Esophagus muscularis mucosa (tissue), 4 donors: ENCODE measurements around the gene CLEC9A. TPM values are rescaled to one million over a fixed set of nuclear protein-coding genes. Genes with fewer than 3 reads are reported as not detected.

Experiments
- DNase-seq: peaks from one replicate; pipeline ENCODE4 v3.0.0-alpha.2; 2017; ENCODE audit errors: extremely low spot score
- H3K27ac ChIP-seq, 4 donors: fragments of 200-600 bp; sonication (generic); replicated peaks in 1 of 4; 1 replicate in 3 of 4; 2 replicates in 1 of 4; pipeline ENCODE4 v1.5.1; 2016 to 2019; ENCODE audit warnings: mild to moderate bottlenecking in 1 of 4
- H3K27me3 ChIP-seq, 4 donors: fragments of 200-600 bp; sonication (generic); one replicate each; pipeline versions ENCODE4 v1.5.1 to v1.6.0; 2016 to 2019
- H3K36me3 ChIP-seq, 4 donors: fragments of 200-600 bp; sonication (generic); one replicate each; pipeline ENCODE4 v1.5.1; 2016 to 2019
- H3K4me1 ChIP-seq, 4 donors: fragments of 200-600 bp; sonication (generic); one replicate each; pipeline ENCODE4 v1.5.1; 2016 to 2019
- H3K4me3 ChIP-seq, 4 donors: fragments of 200-600 bp; sonication (generic); 1 replicate in 2 of 4; 2 replicates in 2 of 4; pipeline ENCODE4 v1.5.1; 2016 to 2019; ENCODE audit warnings: mild to moderate bottlenecking in 4 of 4, moderate library complexity in 1 of 4
- H3K9me3 ChIP-seq, 4 donors: fragments of 200-600 bp; sonication (generic); 1 replicate in 3 of 4; 2 replicates in 1 of 4; pipeline ENCODE4 v1.5.1; 2016 to 2019
- EP300 ChIP-seq: sonication (generic); formaldehyde crosslinking; IDR thresholded peaks from one replicate; pipeline ENCODE4 v1.6.1; 2017; ENCODE audit warnings: antibody characterized with exemption
- POLR2A ChIP-seq: fragments of 450-650 bp; IDR thresholded peaks from one replicate; pipeline ENCODE4 v1.6.1; 2017; ENCODE audit warnings: antibody characterized with exemption, moderate library complexity, mild to moderate bottlenecking, low read depth
- POLR2AphosphoS5 ChIP-seq, 2 donors: sonication (generic); formaldehyde crosslinking; IDR thresholded peaks; one replicate each; pipeline ENCODE4 v1.6.1; 2017; ENCODE audit warnings: antibody characterized with exemption in 2 of 2
- WGBS: methylation state at CpG from one replicate; pipeline ENCODE4 v1.1.5; 2018; 5-methylcytosine and 5-hydroxymethylcytosine counted together
- intact Hi-C: fragments of 100-400 bp; cut with DNase I; formaldehyde crosslinking; loops from one replicate; pipeline ENCODE4 v1.15.1; 2023
- total RNA-seq, 4 donors: library from RNA; depleted of rRNA; stranded (reverse); fragments of >200 nt; gene quantifications; one replicate each; pipeline versions ENCODE4 v1.1.0 to v1.2.1, GENCODE V29; 2016
- TF ChIP-seq, protein P1 (sequence below), 3 experiments: fragments of 200-600 bp in 2 of 3; fragments of 450-650 bp in 1 of 3; sonication (generic) in 2 of 3; IDR thresholded peaks; one replicate each; pipeline ENCODE4 v1.5.1; 2017 to 2019; ENCODE audit warnings: antibody characterized with exemption in 3 of 3, mild to moderate bottlenecking in 2 of 3, moderate library complexity in 1 of 3

The CLEC9A gene
- total RNA-seq, 4 donors from 2014 or later: 0.17 TPM; not detected in 3

DNA sequence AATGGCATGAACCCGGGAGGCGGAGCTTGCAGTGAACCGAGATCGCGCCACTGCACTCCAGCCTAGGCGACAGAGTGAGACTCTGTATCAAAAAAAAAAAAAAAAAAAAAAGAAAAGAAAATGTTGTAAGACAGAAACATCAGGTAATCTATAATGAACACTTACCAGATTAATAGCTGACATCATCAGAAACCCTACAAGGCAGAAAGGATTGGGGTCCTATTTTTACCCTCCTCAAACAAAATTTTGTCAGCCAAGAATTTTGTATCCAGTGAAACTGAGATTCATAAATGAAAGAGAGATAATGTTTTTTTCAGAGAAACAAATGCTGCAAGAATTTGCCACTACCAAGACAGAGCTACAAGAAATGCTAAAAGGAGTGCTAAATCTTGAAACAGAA is 54.3 kb downstream of the CLEC9A start:
- TF ChIP-seq POLR2A: no peak
- no peak for TF ChIP-seq POLR2AphosphoS5 (IDR thresholded peaks at IDR 0.05)
- no peak for TF ChIP-seq EP300
- TF ChIP-seq, protein P1, sequence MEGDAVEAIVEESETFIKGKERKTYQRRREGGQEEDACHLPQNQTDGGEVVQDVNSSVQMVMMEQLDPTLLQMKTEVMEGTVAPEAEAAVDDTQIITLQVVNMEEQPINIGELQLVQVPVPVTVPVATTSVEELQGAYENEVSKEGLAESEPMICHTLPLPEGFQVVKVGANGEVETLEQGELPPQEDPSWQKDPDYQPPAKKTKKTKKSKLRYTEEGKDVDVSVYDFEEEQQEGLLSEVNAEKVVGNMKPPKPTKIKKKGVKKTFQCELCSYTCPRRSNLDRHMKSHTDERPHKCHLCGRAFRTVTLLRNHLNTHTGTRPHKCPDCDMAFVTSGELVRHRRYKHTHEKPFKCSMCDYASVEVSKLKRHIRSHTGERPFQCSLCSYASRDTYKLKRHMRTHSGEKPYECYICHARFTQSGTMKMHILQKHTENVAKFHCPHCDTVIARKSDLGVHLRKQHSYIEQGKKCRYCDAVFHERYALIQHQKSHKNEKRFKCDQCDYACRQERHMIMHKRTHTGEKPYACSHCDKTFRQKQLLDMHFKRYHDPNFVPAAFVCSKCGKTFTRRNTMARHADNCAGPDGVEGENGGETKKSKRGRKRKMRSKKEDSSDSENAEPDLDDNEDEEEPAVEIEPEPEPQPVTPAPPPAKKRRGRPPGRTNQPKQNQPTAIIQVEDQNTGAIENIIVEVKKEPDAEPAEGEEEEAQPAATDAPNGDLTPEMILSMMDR (IDR thresholded peaks at IDR 0.05): no peak
- no peaks in the 10 kb centered on the region for H3K36me3 ChIP-seq
- H3K27me3 ChIP-seq: no peaks in the 10 kb centered on the region
- H3K9me3 ChIP-seq: peaks cover 0 to 7% (median 2%) of the 10 kb centered on the region in 4 donors
- intact Hi-C loops: no loop called here
- 98% methylated on average over 6 of the region's 6 CpGs for WGBS
- H3K27ac ChIP-seq: no peak overlapping the region
- no peak for DNase-seq
- no peaks in the 10 kb centered on the region for H3K4me1 ChIP-seq
- no peak overlapping the region for H3K4me3 ChIP-seq

DNA sequence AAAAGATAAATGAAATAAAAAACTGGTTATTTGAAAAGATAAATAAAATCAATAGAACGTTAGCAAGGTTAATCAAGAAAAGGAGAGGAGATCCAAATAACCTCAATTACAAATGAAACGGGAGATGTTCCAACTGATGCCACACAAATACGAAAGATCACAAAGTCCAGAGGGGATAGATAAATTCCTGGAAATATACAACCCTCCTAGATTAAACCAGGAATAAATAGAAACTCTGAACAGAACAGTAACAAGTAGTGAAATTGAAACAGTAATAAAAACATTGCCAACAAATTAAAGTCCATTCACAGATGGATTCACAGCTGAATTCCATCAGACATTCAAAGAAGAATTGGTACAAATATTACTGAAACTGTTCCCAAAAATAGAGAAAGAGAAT is 55.9 kb downstream of the CLEC9A start:
- 78% methylated on average over 3 of the region's 3 CpGs for WGBS

DNA sequence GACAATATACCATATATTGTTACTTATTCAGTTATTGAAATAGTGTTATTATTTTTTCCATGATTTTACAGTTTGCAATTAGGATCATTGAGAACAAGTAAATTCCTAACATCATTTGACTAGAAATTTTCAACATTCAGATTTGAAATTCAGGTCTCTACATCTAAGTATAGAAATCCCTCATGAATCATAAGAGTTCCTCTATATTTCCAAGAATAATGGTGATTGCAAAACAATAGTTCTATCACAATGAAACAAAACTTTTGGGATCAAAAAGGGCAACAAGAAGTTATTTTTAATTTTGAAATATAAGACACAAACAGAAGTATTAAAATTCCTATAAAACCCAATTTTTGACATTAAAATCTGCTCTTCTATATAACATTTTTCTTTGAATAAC is 57.5 kb downstream of the CLEC9A start:
- TF ChIP-seq POLR2AphosphoS5 (IDR thresholded peaks at IDR 0.05): no peak
- TF ChIP-seq EP300: no peak
- no peak for TF ChIP-seq POLR2A
- TF ChIP-seq, protein P1 (IDR thresholded peaks at IDR 0.05): no peak
- no peak overlapping the region for H3K4me3 ChIP-seq
- no peak overlapping the region for H3K27ac ChIP-seq
- intact Hi-C loops: no loop called here
- peaks cover 0 to 13% (median 3%) of the 10 kb centered on the region in 4 donors for H3K4me1 ChIP-seq
- DNase-seq: no peak
- H3K36me3 ChIP-seq: no peaks in the 10 kb centered on the region
- H3K9me3 ChIP-seq: peaks cover 0 to 7% (median 2%) of the 10 kb centered on the region in 4 donors
- no peaks in the 10 kb centered on the region for H3K27me3 ChIP-seq

More for the DNA sequence above, 55.9 kb downstream of the CLEC9A start:
- no peaks in the 10 kb centered on the region for H3K27me3 ChIP-seq
- no peak overlapping the region for H3K27ac ChIP-seq
- peaks cover 0 to 4% (median 0%) of the 10 kb centered on the region in 4 donors for H3K4me1 ChIP-seq
- no peaks in the 10 kb centered on the region for H3K36me3 ChIP-seq
- intact Hi-C loops: no loop called here
- H3K4me3 ChIP-seq: no peak overlapping the region
- DNase-seq: no peak
- H3K9me3 ChIP-seq: peaks cover 0 to 7% (median 2%) of the 10 kb centered on the region in 4 donors
- TF ChIP-seq POLR2A (no peak), EP300 (no peak)

DNA sequence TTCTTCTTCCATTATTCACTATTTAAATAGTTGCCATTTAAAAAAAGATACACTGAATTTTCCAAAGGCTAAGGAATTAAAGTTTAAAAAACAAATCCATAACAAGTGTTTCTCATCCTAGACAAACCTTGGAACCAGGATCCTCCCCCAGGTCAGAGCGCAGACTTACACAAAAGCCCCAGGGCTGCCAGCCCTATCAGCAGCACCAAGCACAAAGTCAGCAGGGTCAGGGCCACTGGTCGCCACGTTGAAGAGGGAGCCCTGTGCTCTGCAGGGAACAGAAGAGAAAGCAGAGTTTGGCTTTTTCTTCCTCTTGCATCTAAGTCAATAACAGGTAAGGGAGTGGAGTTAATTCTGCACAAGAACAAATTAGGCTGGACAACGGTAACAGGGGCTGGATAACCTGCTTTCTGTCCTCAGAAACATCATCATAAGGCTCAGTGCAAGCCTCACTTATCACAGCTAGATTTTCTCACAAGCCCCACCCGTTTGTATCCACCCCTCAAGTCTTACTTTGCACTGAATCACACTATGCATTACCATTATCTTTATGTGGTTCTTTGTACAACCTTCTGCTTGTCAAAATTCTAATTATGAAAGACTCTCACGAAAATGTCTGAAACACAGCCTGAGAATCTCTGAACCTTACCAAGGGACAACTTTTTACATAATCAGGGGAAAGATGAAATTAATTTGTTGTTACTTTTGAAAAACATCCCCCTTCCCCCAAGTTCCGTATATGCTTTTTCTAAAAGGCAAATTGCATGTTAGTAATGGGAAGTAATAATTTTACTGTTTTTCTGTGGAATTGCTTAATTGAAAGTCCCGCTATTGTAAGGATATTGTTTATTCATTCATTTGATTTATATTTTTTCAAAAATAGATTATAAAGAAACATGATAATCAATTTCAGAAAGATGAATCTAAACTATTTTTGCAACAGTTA is 58.7 kb downstream of the CLEC9A start:
- H3K4me3 ChIP-seq: no peak overlapping the region
- H3K4me1 ChIP-seq: peaks cover 0 to 20% (median 9%) of the 10 kb centered on the region in 4 donors
- TF ChIP-seq POLR2AphosphoS5 (IDR thresholded peaks at IDR 0.05) (no peak), POLR2A (no peak), EP300 (no peak)
- TF ChIP-seq, protein P1 (IDR thresholded peaks at IDR 0.05): no peak
- H3K9me3 ChIP-seq: peaks cover 0 to 2% (median 0%) of the 10 kb centered on the region in 4 donors
- no peaks in the 10 kb centered on the region for H3K27me3 ChIP-seq
- no peaks in the 10 kb centered on the region for H3K36me3 ChIP-seq
- WGBS: 67% methylated on average over 8 of the region's 8 CpGs
- H3K27ac ChIP-seq: no peak overlapping the region
- intact Hi-C loops: no loop called here
- DNase-seq: no peak

DNA sequence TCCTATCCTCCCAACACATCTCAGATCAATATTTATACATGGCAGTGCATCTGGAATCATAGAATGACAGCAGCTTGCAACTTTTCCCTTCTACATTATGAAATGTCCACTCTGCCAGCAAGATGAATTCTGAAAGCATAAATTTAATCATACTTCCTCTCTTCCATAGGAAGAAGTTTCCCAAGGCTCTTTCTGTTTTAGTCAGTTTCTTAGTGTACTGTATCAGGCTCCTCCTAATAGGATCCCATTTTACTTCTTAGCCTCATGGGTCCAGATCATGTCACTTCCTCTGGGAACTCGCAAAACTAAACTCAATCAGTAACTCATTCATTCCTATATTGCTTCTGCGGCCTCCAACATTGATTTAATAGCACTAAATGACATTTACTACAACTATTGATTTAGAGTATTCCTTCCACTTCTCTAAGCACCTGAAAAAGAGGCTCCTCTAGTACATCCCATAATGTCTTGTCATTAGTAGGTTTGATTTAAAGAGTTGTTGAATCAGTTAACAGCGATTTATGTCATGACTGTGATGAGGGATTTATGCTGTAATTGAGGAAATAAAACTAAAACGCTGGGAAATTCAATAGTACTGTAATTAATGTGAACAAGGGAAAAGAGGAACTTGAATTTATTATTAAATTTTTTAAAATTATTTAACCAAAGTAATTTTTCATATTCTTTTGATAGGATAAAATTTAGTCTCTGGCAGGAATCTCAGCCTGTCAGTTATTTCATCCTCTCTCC is 64.3 kb downstream of the CLEC9A start:
- Histone ChIP-seq H3K9me3 (no peaks in the 10 kb centered on the region), H3K4me3 (no peak overlapping the region), H3K36me3 (no peaks in the 10 kb centered on the region), H3K4me1 (peaks cover 0 to 40% (median 25%) of the 10 kb centered on the region in 4 donors), H3K27me3 (no peaks in the 10 kb centered on the region), H3K27ac (peak overlapping the region; percentile 4 to 69 (median 26))
- DNase-seq: no peak
- 56% methylated on average over 4 of the region's 4 CpGs for WGBS
- no peak for TF ChIP-seq POLR2AphosphoS5 (IDR thresholded peaks at IDR 0.05)
- no peak for TF ChIP-seq EP300
- TF ChIP-seq, protein P1 (IDR thresholded peaks at IDR 0.05): no peak
- TF ChIP-seq POLR2A: no peak
- intact Hi-C loops: no loop called here
